RWPE2 (cell line): Measurements from ENCODE around the gene PDE9A.

ENCODE experiments used
- ATAC-seq: fragments of 200-7000 bp; cut with Tn5 transposase; 3 replicates; pipeline ENCODE4 v1.9.1; 2021; ENCODE audit warnings: low read depth
- DNase-seq: peaks from one replicate; pipeline ENCODE4 v3.0.0-alpha.2; 2020; ENCODE audit warnings: low spot score
- H3K27ac ChIP-seq: fragments of 450-650 bp; 2 replicates; pipeline ENCODE4 v1.5.1; 2017; ENCODE audit warnings: mild to moderate bottlenecking; ENCODE audit not compliant: poor library complexity, severe bottlenecking
- H3K27me3 ChIP-seq: fragments of 250-450 bp; sonication (Bioruptor Pico); 2 replicates; pipeline ENCODE4 v1.5.1; 2021; ENCODE audit warnings: mild to moderate bottlenecking, moderate library complexity; ENCODE audit not compliant: insufficient read depth, poor library complexity, severe bottlenecking
- H3K36me3 ChIP-seq: fragments of 250-450 bp; sonication (Bioruptor Pico); 2 replicates; pipeline ENCODE4 v1.5.1; 2020; ENCODE audit warnings: low read depth, mild to moderate bottlenecking, moderate library complexity
- H3K4me1 ChIP-seq: fragments of 250-450 bp; sonication (Bioruptor Pico); 2 replicates; pipeline ENCODE4 v1.5.1; 2021; ENCODE audit warnings: mild to moderate bottlenecking, moderate library complexity; ENCODE audit not compliant: insufficient read depth, poor library complexity, severe bottlenecking
- H3K4me3 ChIP-seq: fragments of 250-450 bp; sonication (Bioruptor Pico); 2 replicates; pipeline ENCODE4 v1.5.1; 2021; ENCODE audit warnings: mild to moderate bottlenecking, moderate library complexity; ENCODE audit not compliant: severe bottlenecking
- H3K9me3 ChIP-seq: fragments of 250-450 bp; sonication (Bioruptor Pico); 2 replicates; pipeline ENCODE4 v1.5.1; 2021; ENCODE audit warnings: mild to moderate bottlenecking, moderate library complexity; ENCODE audit not compliant: severe bottlenecking
- TF ChIP-seq, protein P1 (sequence below): fragments of 450-650 bp; IDR thresholded peaks from one replicate; pipeline ENCODE4 v1.5.1; 2017; ENCODE audit warnings: mild to moderate bottlenecking, moderate library complexity; ENCODE audit not compliant: poor library complexity, severe bottlenecking

PDE9A gene

DNA sequence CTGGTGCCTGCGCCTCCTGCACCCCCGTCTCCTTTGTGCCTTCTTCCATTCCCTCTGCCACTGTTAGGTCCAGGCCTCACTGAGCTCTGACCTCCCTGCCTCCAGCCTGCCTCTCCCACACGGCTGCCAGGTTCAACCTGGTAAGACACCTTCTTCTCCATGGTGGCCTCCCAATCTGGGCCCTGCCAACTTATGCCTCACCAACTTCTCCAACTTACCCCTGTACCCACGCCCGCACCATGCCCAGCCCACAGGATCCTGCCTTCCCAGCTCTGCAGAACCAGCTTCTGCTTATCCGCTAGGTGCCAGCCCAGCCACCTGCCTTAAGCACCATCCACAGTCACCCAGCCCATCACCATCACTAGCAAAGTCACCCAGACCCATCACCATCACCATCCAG is 37.2 kb downstream of the PDE9A start:
- TF ChIP-seq, protein P1, sequence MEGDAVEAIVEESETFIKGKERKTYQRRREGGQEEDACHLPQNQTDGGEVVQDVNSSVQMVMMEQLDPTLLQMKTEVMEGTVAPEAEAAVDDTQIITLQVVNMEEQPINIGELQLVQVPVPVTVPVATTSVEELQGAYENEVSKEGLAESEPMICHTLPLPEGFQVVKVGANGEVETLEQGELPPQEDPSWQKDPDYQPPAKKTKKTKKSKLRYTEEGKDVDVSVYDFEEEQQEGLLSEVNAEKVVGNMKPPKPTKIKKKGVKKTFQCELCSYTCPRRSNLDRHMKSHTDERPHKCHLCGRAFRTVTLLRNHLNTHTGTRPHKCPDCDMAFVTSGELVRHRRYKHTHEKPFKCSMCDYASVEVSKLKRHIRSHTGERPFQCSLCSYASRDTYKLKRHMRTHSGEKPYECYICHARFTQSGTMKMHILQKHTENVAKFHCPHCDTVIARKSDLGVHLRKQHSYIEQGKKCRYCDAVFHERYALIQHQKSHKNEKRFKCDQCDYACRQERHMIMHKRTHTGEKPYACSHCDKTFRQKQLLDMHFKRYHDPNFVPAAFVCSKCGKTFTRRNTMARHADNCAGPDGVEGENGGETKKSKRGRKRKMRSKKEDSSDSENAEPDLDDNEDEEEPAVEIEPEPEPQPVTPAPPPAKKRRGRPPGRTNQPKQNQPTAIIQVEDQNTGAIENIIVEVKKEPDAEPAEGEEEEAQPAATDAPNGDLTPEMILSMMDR = no peak
- ATAC-seq = no peak
- H3K9me3 ChIP-seq = no peaks in the 10 kb centered on the region
- no peak overlapping the region for H3K27ac ChIP-seq
- H3K36me3 ChIP-seq = no peaks in the 10 kb centered on the region
- no peak for DNase-seq
- H3K4me3 ChIP-seq = no peak overlapping the region
- H3K27me3 ChIP-seq = no peaks in the 10 kb centered on the region
- H3K4me1 ChIP-seq = no peaks in the 10 kb centered on the region

DNA sequence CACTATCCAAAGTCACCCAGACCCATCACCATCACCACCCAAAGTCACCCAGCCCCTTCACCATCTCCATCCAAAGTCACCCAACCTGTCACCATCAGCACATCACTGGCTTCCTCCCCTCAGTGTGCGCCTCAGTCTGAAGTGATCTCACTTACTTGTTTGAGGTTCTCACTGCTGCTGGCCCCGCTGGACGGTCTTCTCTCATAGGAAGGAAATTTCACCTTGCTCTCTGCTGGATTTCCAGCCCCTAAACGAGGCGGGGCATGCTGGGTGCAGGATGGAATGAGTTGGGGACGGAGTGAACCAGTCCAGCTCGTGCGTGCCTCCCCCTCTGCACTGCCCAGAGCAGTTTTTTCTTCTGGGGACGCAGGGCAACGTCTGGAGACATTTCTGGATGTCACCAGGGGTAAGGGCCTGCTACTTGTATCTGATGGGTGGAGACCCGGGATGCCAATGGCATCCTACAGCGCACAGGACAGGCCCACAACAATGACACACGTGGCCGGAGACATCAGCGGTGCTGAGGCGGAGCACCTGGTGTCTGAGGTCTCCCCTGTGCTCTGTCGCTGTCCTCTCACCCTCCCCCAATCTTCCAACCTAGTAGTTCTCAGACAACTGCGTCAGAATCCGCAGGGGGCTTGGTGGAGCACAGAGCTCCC is 38.6 kb downstream of the PDE9A start:
- Histone ChIP-seq H3K4me1 (no peaks in the 10 kb centered on the region), H3K9me3 (no peaks in the 10 kb centered on the region), H3K36me3 (no peaks in the 10 kb centered on the region), H3K4me3 (no peak overlapping the region), H3K27ac (no peak overlapping the region), H3K27me3 (no peaks in the 10 kb centered on the region)
- TF ChIP-seq, protein P1 = no peak
- ATAC-seq (no peak), DNase-seq (no peak)

DNA sequence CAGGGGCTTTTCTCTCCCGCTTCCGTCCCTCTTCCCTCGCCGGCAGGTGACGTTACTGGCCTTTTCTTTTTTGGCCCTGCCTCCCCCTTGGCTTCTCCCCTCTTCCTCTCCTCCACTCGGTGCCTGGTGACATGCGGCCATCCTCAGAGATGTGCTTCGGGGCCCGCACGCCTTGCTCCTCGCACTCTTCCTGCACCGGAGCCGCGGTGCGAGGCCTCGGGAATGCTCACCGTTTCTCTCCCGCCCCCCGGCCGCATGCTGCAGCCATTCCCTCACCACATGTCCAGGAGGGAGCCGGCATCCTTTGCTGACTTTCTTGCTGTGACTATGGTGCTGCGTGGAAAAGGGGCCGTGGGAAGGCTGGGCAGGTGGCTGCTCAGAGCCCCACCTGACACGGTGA is 39.3 kb downstream of the PDE9A start:
- DNase-seq (no peak), ATAC-seq (no peak)
- H3K4me3 ChIP-seq = no peak overlapping the region
- no peaks in the 10 kb centered on the region for H3K9me3 ChIP-seq
- TF ChIP-seq, protein P1 = no peak
- no peaks in the 10 kb centered on the region for H3K27me3 ChIP-seq
- H3K4me1 ChIP-seq = no peaks in the 10 kb centered on the region
- no peaks in the 10 kb centered on the region for H3K36me3 ChIP-seq
- H3K27ac ChIP-seq = no peak overlapping the region

DNA sequence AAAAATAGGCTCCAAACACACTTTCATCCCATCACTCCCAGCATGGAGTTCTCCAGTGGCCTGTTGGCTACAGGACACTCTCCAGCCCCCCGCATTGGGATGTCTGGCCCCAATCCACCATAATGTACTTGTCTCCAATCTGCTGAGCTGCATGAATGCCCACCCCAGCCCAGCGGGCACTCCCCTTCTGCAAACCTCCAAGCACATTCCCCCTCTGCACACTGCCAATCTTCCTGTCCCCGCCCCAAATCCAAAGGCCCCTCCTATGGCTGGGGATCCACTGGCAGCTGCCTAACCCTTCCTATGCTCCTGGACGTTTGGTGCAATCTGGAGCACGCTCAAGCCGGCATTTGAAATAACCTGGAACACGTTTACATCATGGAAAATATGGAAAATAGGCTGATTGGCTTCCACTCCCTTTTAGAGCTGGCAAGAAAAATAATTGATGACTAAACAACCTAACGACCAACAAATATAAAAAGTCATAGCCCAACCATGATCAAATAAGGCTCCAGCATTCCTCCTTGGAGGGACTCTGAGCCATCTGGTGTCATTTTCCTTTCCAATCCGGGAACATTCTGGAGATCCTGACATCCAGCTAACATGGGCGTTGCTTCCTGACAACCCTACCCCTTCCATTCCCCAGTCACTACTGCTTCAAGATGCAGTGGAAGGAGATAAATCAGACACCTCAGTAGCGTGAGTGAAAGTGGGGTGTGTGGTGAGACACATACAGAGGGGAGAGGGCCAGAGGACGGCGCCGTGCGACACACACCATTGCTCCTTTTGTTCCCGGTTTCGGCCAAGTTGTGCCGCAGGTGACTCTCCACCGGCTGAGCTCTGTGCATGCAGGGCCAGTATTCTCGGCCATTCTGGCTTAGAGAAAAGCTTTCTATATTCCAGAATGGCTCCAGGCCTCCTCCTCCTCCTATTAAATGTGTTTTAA is 41.6 kb downstream of the PDE9A start:
- ATAC-seq (no peak), DNase-seq (no peak)
- Histone ChIP-seq H3K4me3 (no peak overlapping the region), H3K36me3 (no peaks in the 10 kb centered on the region), H3K27ac (no peak overlapping the region), H3K4me1 (no peaks in the 10 kb centered on the region), H3K27me3 (no peaks in the 10 kb centered on the region), H3K9me3 (no peaks in the 10 kb centered on the region)
- TF ChIP-seq, protein P1 = no peak
